Measurements from ENCODE around the gene CHGA. TPM values are rescaled to one million over a fixed set of nuclear protein-coding genes. Genes with fewer than 3 reads are reported as not detected.

CHGA gene
- total and polyA plus RNA-seq, 10 of the 15 experiments (the other 5 are each of a cell fraction or from before 2014, with no cell fraction given), result 0.11 to 0.23 TPM; not detected in 8

GRCh38 chr14:92935446-92935845, 12.5 kb downstream of the CHGA start:
- intact Hi-C loops (cut with micrococcal nuclease; ENCODE audit: unreplicated experiment) (no loop called here), in situ Hi-C loops (cut with MboI) (no loop called here)
- CTCF ChIA-PET, result no interaction called here
- Histone ChIP-seq H3K36me3 (ENCODE audit: control insufficient read depth in 2 of 2, insufficient read depth in 2 of 2, low read length in 1 of 2) (peaks cover 0 to 4% of the 10 kb centered on the region in 2 experiments; a peak in 2 of 4 replicates), H3K9me3 (replicated peaks; ENCODE audit: control insufficient read depth, insufficient read depth, low read length) (no peaks in the 10 kb centered on the region), H3K27ac (ENCODE audit: control insufficient read depth, insufficient read depth) (no peak overlapping the region), H3K4me3 (no peak overlapping the region), H2AFZ (ENCODE audit: control insufficient read depth, low read depth, low read length) (no peak overlapping the region), H3K79me2 (ENCODE audit: control insufficient read depth, insufficient read depth, low read length) (no peaks in the 10 kb centered on the region), H3K4me2 (ENCODE audit: control insufficient read depth, insufficient read depth) (no peak overlapping the region), H3K4me1 (ENCODE audit: control insufficient read depth, insufficient read depth, low read length) (no peaks in the 10 kb centered on the region), H3K27me3 (replicated peaks in 1 of 2; ENCODE audit: control insufficient read depth in 2 of 2, insufficient read depth in 2 of 2, low read length in 1 of 2) (no peaks in the 10 kb centered on the region), H3K9ac (ENCODE audit: control insufficient read depth, insufficient read depth, low read length) (no peak overlapping the region), H4K20me1 (ENCODE audit: control insufficient read depth, insufficient read depth) (no peaks in the 10 kb centered on the region)
- ATAC-seq (no peak), DNase-seq (ENCODE audit: low read depth, low spot score) (no peak), FAIRE-seq (no peak)
- TF ChIP-seq POLR2AphosphoS2 (IDR thresholded peaks at IDR 0.05; ENCODE audit: low read depth, low read length) (no peak), NR2C2 (IDR thresholded peaks at IDR 0.05; ENCODE audit: borderline replicate concordance, control insufficient read depth, insufficient read length, low read depth) (no peak), TAF1 (IDR thresholded peaks at IDR 0.05; ENCODE audit: borderline replicate concordance, low read depth, low read length) (no peak)
- TF ChIP-seq, protein P1, sequence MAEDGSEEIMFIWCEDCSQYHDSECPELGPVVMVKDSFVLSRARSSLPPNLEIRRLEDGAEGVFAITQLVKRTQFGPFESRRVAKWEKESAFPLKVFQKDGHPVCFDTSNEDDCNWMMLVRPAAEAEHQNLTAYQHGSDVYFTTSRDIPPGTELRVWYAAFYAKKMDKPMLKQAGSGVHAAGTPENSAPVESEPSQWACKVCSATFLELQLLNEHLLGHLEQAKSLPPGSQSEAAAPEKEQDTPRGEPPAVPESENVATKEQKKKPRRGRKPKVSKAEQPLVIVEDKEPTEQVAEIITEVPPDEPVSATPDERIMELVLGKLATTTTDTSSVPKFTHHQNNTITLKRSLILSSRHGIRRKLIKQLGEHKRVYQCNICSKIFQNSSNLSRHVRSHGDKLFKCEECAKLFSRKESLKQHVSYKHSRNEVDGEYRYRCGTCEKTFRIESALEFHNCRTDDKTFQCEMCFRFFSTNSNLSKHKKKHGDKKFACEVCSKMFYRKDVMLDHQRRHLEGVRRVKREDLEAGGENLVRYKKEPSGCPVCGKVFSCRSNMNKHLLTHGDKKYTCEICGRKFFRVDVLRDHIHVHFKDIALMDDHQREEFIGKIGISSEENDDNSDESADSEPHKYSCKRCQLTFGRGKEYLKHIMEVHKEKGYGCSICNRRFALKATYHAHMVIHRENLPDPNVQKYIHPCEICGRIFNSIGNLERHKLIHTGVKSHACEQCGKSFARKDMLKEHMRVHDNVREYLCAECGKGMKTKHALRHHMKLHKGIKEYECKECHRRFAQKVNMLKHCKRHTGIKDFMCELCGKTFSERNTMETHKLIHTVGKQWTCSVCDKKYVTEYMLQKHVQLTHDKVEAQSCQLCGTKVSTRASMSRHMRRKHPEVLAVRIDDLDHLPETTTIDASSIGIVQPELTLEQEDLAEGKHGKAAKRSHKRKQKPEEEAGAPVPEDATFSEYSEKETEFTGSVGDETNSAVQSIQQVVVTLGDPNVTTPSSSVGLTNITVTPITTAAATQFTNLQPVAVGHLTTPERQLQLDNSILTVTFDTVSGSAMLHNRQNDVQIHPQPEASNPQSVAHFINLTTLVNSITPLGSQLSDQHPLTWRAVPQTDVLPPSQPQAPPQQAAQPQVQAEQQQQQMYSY (CRISPR knock-in tag; IDR thresholded peaks at IDR 0.05), result no peak
- POLR2A ChIA-PET, result no interaction called here
- BruUV-seq (replicated peaks), result no TSS peak
- SMC1A ChIA-PET (ENCODE audit: uncharacterized antibody, unreplicated experiment), result interaction anchor here (1.7 kb wide), 1 partner anchor 26 kb away, joined by 3 read pairs; no protein-coding TSS in a partner anchor
- WGBS (ENCODE audit: insufficient coverage, insufficient replicate concordance, low lambda C conversion rate, missing lambda C conversion rate), result 89% methylated on average over 11 of the region's 11 CpGs
- RAD21 ChIA-PET (ENCODE audit: unreplicated experiment), result no interaction called here

Data from GM12878 (cell line).